HEK293T (cell line): Measurements from ENCODE around the gene MGAM2.

Experiments
- PKNOX1 ChIP-seq: fragments of 450-650 bp; IDR thresholded peaks from 2 replicates; pipeline ENCODE4 v1.6.1; 2016
- TARDBP ChIP-seq: fragments of 450-650 bp; IDR thresholded peaks from 2 replicates; pipeline ENCODE4 v1.6.1; 2016

- no peak for TF ChIP-seq PKNOX1
- no peak for TF ChIP-seq TARDBP
Measured at GRCh38 chr7:142104550-142105527, 6.7 kb upstream of the MGAM2 start.
